PC-3 (cell line): ENCODE data around the gene SUN1. TPM values are rescaled to one million over a fixed set of nuclear protein-coding genes. Genes with fewer than 3 reads are reported as not detected.

ENCODE experiments used
- ATAC-seq: fragments of 200-7000 bp; cut with Tn5 transposase; 2 replicates; pipeline ENCODE4 v1.9.1; 2020; ENCODE audit warnings: mild to moderate bottlenecking, moderate library complexity
- BruUV-seq: library from RNA; stranded (reverse); fragments of 400-500 nt; replicated peaks from 2 replicates; lab custom pipeline; 2021; lab: Mats Ljungman, UMichigan
- CTCF ChIA-PET: fragments of 300-600 bp; sonication (Branson Sonifier 250); formaldehyde crosslinking; loops from one replicate; lab custom pipeline; 2022; ENCODE audit warnings: antibody characterized with exemption; lab: Charles Lee
- POLR2A ChIA-PET: fragments of 300-600 bp; sonication (Branson Sonifier 250); formaldehyde crosslinking; loops from one replicate; lab custom pipeline; 2022; ENCODE audit warnings: antibody characterized with exemption; ENCODE audit not compliant: unreplicated experiment; lab: Charles Lee
- DNase-seq: peaks from one replicate; pipeline ENCODE4 v3.0.0-alpha.2; 2015
- H2AFZ ChIP-seq: fragments of 300-600 bp; sonication (generic); 2 replicates; pipeline ENCODE4 v1.6.0; 2016; ENCODE audit warnings: antibody characterized with exemption, low read length
- H3F3A ChIP-seq: fragments of 300-600 bp; sonication (generic); one replicate; pipeline ENCODE4 v1.6.0; 2017; ENCODE audit warnings: antibody characterized with exemption, low read length, control low read depth, mild to moderate bottlenecking; ENCODE audit not compliant: unreplicated experiment
- H3K27ac ChIP-seq: fragments of 300-600 bp; sonication (generic); 2 replicates; pipeline ENCODE4 v1.5.1; 2016; ENCODE audit warnings: mild to moderate bottlenecking, low read length
- H3K27me3 ChIP-seq: fragments of 300-600 bp; sonication (generic); 2 replicates; pipeline ENCODE4 v1.6.1; 2016; ENCODE audit warnings: low read length, mixed read lengths
- H3K36me3 ChIP-seq: fragments of 300-600 bp; sonication (generic); 2 replicates; pipeline ENCODE4 v1.6.1; 2016; ENCODE audit warnings: low read depth, mixed run types, low read length, mixed read lengths
- H3K4me1 ChIP-seq: fragments of 300-600 bp; sonication (generic); 2 replicates; pipeline ENCODE4 v1.5.1; 2016; ENCODE audit warnings: low read length; ENCODE audit not compliant: insufficient read depth
- H3K4me2 ChIP-seq: fragments of 300-600 bp; sonication (generic); 2 replicates; pipeline ENCODE4 v1.6.0; 2016; ENCODE audit warnings: low read length
- H3K4me3 ChIP-seq: fragments of 300-600 bp; sonication (generic); 2 replicates; pipeline ENCODE4 v1.5.1; 2016; ENCODE audit warnings: mild to moderate bottlenecking, low read length, mixed read lengths
- H3K79me2 ChIP-seq: fragments of 300-600 bp; sonication (generic); 2 replicates; pipeline ENCODE4 v1.6.1; 2017; ENCODE audit warnings: low read length, mixed read lengths
- H3K9ac ChIP-seq: fragments of 300-600 bp; sonication (generic); 2 replicates; pipeline ENCODE4 v1.6.0; 2016; ENCODE audit warnings: mild to moderate bottlenecking, low read length
- H3K9me2 ChIP-seq: fragments of 300-600 bp; sonication (generic); replicated peaks from 2 replicates; pipeline ENCODE4 v1.6.1; 2016; ENCODE audit warnings: mixed run types, low read length, mixed read lengths
- H3K9me3 ChIP-seq: fragments of 300-600 bp; sonication (generic); 2 replicates; pipeline ENCODE4 v1.6.1; 2016; ENCODE audit warnings: low read length, mixed read lengths
- H4K20me1 ChIP-seq: fragments of 300-600 bp; sonication (generic); 2 replicates; pipeline ENCODE4 v1.6.1; 2016; ENCODE audit warnings: low read length, mixed read lengths
- EZH2 ChIP-seq: fragments of 300-600 bp; sonication (generic); IDR thresholded peaks from one replicate; pipeline ENCODE4 v1.6.1; 2017; ENCODE audit warnings: antibody characterized with exemption, mild to moderate bottlenecking, low read length; ENCODE audit not compliant: unreplicated experiment
- EZH2phosphoT487 ChIP-seq: fragments of 300-600 bp; sonication (generic); IDR thresholded peaks from 2 replicates; pipeline ENCODE4 v1.6.1; 2018; ENCODE audit warnings: mild to moderate bottlenecking, antibody characterized with exemption, low read length, borderline replicate concordance
- intact Hi-C: fragments of 100-400 bp; cut with micrococcal nuclease; formaldehyde crosslinking; loops from 2 replicates; pipeline ENCODE4 v1.9.0; 2023
- total RNA-seq: library from RNA; depleted of rRNA; stranded (reverse); fragments of >200 nt; gene quantifications from 2 replicates; pipeline ENCODE4 v1.2.3, GENCODE V29; 2014
- TF ChIP-seq, protein P1 (sequence below): fragments of 300-600 bp; sonication (generic); conservative IDR thresholded peaks from 2 replicates; pipeline ENCODE4 v1.5.1; 2017; ENCODE audit warnings: antibody characterized with exemption, low read depth, mild to moderate bottlenecking, low read length

SUN1 gene
- total RNA-seq, 1 experiment from 2014 or later: 92.5 TPM

GRCh38 chr7:833601-834258, 1.5 kb downstream of the SUN1 start:
- Histone ChIP-seq H3K4me1 (peaks cover 58% of the 10 kb centered on the region), H3K4me3 (no peak overlapping the region), H4K20me1 (no peaks in the 10 kb centered on the region), H3K9me3 (no peaks in the 10 kb centered on the region), H3F3A (no peaks in the 10 kb centered on the region), H3K9ac (peak overlapping the region; percentile 96), H3K79me2 (peaks cover 84% of the 10 kb centered on the region), H3K9me2 (no peaks in the 10 kb centered on the region), H2AFZ (no peak overlapping the region), H3K27ac (peak overlapping the region; percentile 99), H3K27me3 (no peaks in the 10 kb centered on the region), H3K4me2 (peak overlapping the region; percentile 93), H3K36me3 (peaks cover 9% of the 10 kb centered on the region)
- DNase-seq (no peak), ATAC-seq (no peak)
- CTCF ChIA-PET: no interaction called here
- POLR2A ChIA-PET: no interaction called here
- intact Hi-C loops: loop anchor here (5.0 kb wide), 1 partner anchor 209 kb away; the partner anchor contains the start of gene GPR146
- no TSS peak for BruUV-seq
- TF ChIP-seq EZH2phosphoT487: no peak
- no peak for TF ChIP-seq EZH2
- TF ChIP-seq, protein P1, sequence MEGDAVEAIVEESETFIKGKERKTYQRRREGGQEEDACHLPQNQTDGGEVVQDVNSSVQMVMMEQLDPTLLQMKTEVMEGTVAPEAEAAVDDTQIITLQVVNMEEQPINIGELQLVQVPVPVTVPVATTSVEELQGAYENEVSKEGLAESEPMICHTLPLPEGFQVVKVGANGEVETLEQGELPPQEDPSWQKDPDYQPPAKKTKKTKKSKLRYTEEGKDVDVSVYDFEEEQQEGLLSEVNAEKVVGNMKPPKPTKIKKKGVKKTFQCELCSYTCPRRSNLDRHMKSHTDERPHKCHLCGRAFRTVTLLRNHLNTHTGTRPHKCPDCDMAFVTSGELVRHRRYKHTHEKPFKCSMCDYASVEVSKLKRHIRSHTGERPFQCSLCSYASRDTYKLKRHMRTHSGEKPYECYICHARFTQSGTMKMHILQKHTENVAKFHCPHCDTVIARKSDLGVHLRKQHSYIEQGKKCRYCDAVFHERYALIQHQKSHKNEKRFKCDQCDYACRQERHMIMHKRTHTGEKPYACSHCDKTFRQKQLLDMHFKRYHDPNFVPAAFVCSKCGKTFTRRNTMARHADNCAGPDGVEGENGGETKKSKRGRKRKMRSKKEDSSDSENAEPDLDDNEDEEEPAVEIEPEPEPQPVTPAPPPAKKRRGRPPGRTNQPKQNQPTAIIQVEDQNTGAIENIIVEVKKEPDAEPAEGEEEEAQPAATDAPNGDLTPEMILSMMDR: no peak

DNA sequence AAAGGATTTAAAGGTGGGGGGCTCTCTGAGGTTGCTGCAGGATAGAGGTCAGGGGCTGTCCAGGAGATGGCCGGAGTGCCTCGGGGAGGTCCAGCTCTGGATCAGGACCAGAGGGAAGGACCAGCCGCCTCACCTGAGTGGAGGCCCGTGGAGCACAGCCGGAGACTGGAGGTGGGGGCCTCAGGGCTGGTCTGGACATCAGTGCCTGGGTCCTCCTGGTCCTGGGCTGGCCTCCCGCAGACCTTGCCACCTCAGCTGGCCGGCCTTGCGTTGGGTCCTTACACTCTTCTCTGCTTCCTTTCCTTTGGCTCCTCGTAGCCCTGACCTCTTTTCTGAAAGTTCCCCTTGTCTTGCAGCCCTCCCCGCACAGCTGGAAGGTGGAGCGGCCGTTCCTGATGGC, 2.0 kb downstream of the SUN1 start:
- Histone ChIP-seq H3K9me3 (no peaks in the 10 kb centered on the region), H3K79me2 (peaks cover 83% of the 10 kb centered on the region), H3K4me2 (no peak overlapping the region), H3K27me3 (no peaks in the 10 kb centered on the region), H3K4me1 (peaks cover 58% of the 10 kb centered on the region), H3K9ac (no peak overlapping the region), H3K9me2 (no peaks in the 10 kb centered on the region), H3F3A (no peaks in the 10 kb centered on the region), H2AFZ (no peak overlapping the region), H3K27ac (peak overlapping the region; percentile 99; the same call in 1 of the 2 replicates), H4K20me1 (no peaks in the 10 kb centered on the region), H3K36me3 (peaks cover 14% of the 10 kb centered on the region), H3K4me3 (no peak overlapping the region)
- DNase-seq (no peak), ATAC-seq (no peak)
- TF ChIP-seq EZH2: no peak
- TF ChIP-seq EZH2phosphoT487: no peak
- TF ChIP-seq, protein P1: no peak
- intact Hi-C loops: loop anchor here (5.0 kb wide), 1 partner anchor 208 kb away; the partner anchor contains the start of gene GPR146
- ChIA-PET POLR2A (no interaction called here), CTCF (no interaction called here)
- no TSS peak for BruUV-seq

DNA sequence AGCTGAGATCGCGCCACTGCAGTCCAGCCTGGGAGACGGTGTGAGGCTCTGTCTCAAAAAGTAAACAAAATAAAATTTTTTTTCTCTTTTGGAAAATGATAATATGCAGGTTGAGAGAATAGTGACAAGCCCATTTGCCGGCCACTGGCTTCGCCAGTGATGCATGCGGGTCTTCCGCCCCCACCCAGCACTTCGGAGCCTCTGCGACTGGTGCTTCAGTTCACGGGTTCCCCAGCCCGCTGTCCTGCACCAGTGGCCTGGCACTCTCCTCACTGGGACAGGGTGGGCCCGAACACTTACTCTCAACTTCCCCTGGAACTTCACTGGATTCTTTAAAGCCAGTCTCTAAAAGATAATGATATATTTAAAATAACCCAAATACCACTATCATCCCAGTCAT, 2.7 kb downstream of the SUN1 start:
- H3K4me2 ChIP-seq: no peak overlapping the region
- H3K36me3 ChIP-seq: peaks cover 18% of the 10 kb centered on the region
- H3K27ac ChIP-seq: peak overlapping the region; percentile 86
- no peaks in the 10 kb centered on the region for H3K9me2 ChIP-seq
- no peak overlapping the region for H2AFZ ChIP-seq
- ChIA-PET CTCF (no interaction called here), POLR2A (no interaction called here)
- TF ChIP-seq, protein P1: no peak
- TF ChIP-seq EZH2phosphoT487 (no peak), EZH2 (no peak)
- H4K20me1 ChIP-seq: no peaks in the 10 kb centered on the region
- peaks cover 56% of the 10 kb centered on the region for H3K4me1 ChIP-seq
- ATAC-seq: no peak
- no peak for DNase-seq
- no peak overlapping the region for H3K9ac ChIP-seq
- no peak overlapping the region for H3K4me3 ChIP-seq
- no peaks in the 10 kb centered on the region for H3K27me3 ChIP-seq
- H3K9me3 ChIP-seq: no peaks in the 10 kb centered on the region
- intact Hi-C loops: no loop called here
- BruUV-seq: no TSS peak
- no peaks in the 10 kb centered on the region for H3F3A ChIP-seq
- H3K79me2 ChIP-seq: peaks cover 77% of the 10 kb centered on the region
